Measurements from ENCODE around the gene PIEZO1. TPM values are rescaled to one million over a fixed set of nuclear protein-coding genes. Genes with fewer than 3 reads are reported as not detected.

Gene PIEZO1
- total RNA-seq, 1 experiment from 2014 or later: 224 TPM

GRCh38 chr16:88714420-88715302, 70.4 kb downstream of the PIEZO1 start:
- H3K27ac ChIP-seq (ENCODE audit: low read depth, low read length): no peak overlapping the region; the same call in 1 of the 2 replicates
- no peaks in the 10 kb centered on the region for H3K9me2 ChIP-seq (ENCODE audit: insufficient read depth)
- peaks cover 0 to 5% of the 10 kb centered on the region in 2 experiments; a peak in 1 of 4 replicates for H3K4me1 ChIP-seq (ENCODE audit: control insufficient read depth in 1 of 2, insufficient read depth in 2 of 2, low read length in 2 of 2)
- TF ChIP-seq FOSL1 (IDR thresholded peaks at IDR 0.05; ENCODE audit: low read depth): no peak
- no peak for TF ChIP-seq POLR2A (IDR thresholded peaks at IDR 0.05; ENCODE audit: borderline replicate concordance, extremely low read depth, insufficient read depth, insufficient read length)
- TF ChIP-seq RAD21 (IDR thresholded peaks at IDR 0.05; ENCODE audit: low read depth): no peak
- no peak for TF ChIP-seq EGR1 (IDR thresholded peaks at IDR 0.05; ENCODE audit: low read depth)
- no peak for TF ChIP-seq SIN3A (IDR thresholded peaks at IDR 0.05; ENCODE audit: low read depth)
- TF ChIP-seq CBX3 (IDR thresholded peaks at IDR 0.05; ENCODE audit: low read depth): no peak
- TF ChIP-seq ZFX (IDR thresholded peaks at IDR 0.05): no peak
- no peak for TF ChIP-seq MAX (IDR thresholded peaks at IDR 0.05)
- no peak for TF ChIP-seq ELF1 (IDR thresholded peaks at IDR 0.05; ENCODE audit: borderline replicate concordance, low read depth)
- no peak for TF ChIP-seq SRF (IDR thresholded peaks at IDR 0.05; ENCODE audit: low read depth)
- no peak for TF ChIP-seq YY1 (IDR thresholded peaks at IDR 0.05; ENCODE audit: extremely low read depth, insufficient replicate concordance, low read depth, low read length)
- no peak for TF ChIP-seq SP1 (IDR thresholded peaks at IDR 0.05; ENCODE audit: low read depth)
- no peak for TF ChIP-seq JUND (IDR thresholded peaks at IDR 0.05)
- no peak for TF ChIP-seq REST (IDR thresholded peaks at IDR 0.05; ENCODE audit: low read depth)
- TF ChIP-seq ZBTB33 (IDR thresholded peaks at IDR 0.05; ENCODE audit: extremely low read depth, insufficient replicate concordance, low read length): no peak
- no peak for TF ChIP-seq CTCF (IDR thresholded peaks at IDR 0.05 in 2 of 3, conservative IDR thresholded peaks at IDR 0.05 in 1 of 3; ENCODE audit: borderline replicate concordance in 1 of 3, insufficient read depth in 1 of 3, low read depth in 2 of 3, low read length in 2 of 3)
- no peak for TF ChIP-seq POLR2AphosphoS5 (IDR thresholded peaks at IDR 0.05; ENCODE audit: low read depth, low read length)
- ChIA-PET RAD21 (ENCODE audit: low non-redundant PET in 1 of 2, low total read pairs in 2 of 2, uncharacterized antibody in 2 of 2, unreplicated experiment in 2 of 2) (no interaction called here), POLR2A (no interaction called here), CTCF (interaction anchor here (0.8 to 1.1 kb wide), 2 partner anchors 23 kb away, joined by 4 to 5 read pairs; no protein-coding TSS in a partner anchor)
- H3K36me3 ChIP-seq (ENCODE audit: control insufficient read depth in 1 of 2, insufficient read depth in 2 of 2, low read length in 2 of 2): peaks cover 37 to 62% of the 10 kb centered on the region in 2 experiments; a peak in 3 of 4 replicates
- no peak overlapping the region for H2AFZ ChIP-seq (ENCODE audit: low read depth, low read length, poor library complexity, severe bottlenecking)
- H3K9ac ChIP-seq (ENCODE audit: low read length): no peak overlapping the region
- no peak for DNase-seq (ENCODE audit: low read depth, low spot score)
- no peak overlapping the region for H3K4me3 ChIP-seq (replicated peaks in 1 of 2; ENCODE audit: low read depth in 1 of 2, low read length in 2 of 2)
- H3K4me2 ChIP-seq (ENCODE audit: low read length): no peak overlapping the region
- no peaks in the 10 kb centered on the region for H3K27me3 ChIP-seq (ENCODE audit: insufficient read depth, low read length)
- no peaks in the 10 kb centered on the region for H3K9me3 ChIP-seq (ENCODE audit: control insufficient read depth in 1 of 2, insufficient read depth in 1 of 2, low read depth in 1 of 2, low read length in 2 of 2)
- H3K79me2 ChIP-seq (ENCODE audit: insufficient read depth, low read length): peaks cover 19% of the 10 kb centered on the region; the same call in 1 of the 2 replicates
- intact Hi-C loops (cut with micrococcal nuclease): no loop called here
- H4K20me1 ChIP-seq (ENCODE audit: insufficient read depth): 0 out of 2 replicates have a peak, but pooled peaks cover 3% of the 10 kb centered on the region
- ATAC-seq: peak; percentile 4; the same call in 1 of the 2 replicates
- BruUV-seq (replicated peaks): no TSS peak

All from HCT116 (cell line).